ENCODE data around the gene TMEM106C.

The TMEM106C gene

DNA sequence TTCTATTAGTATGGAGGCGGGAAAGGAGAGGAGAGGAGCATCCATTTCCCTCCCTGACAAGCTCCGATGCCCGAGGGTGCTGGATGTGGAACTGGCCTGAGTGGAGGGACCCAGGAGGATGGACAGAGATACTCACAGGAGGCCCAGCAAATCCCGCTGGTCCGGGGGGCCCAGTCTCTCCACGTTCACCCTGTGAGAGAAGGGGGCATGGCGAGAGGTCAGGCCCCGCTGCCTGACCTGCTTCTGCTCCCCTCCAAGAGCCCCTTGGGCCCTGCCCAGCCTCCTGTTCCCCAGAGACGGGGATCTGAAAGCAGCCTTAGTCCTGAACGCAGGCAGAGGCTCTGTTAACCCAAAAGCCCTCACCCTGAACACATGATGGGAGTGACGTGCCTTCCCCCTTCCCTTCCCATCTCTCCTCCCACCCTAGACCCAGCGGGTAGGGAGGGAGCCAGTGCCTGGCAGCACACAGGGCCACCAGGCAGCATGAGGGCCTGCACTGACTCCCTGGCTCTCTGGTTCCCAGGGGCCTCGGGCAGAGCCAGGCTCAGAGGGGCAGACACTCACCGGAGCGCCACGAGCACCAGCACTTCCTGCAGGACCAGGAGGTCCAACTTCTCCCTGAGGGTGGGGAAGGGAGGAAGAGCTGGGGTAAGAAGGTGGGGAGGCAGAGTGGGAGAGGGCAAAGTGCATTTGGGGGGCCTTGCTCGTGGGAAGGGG lies 17.5 kb downstream of the TMEM106C start:
- DNase-seq: no peak

DNA sequence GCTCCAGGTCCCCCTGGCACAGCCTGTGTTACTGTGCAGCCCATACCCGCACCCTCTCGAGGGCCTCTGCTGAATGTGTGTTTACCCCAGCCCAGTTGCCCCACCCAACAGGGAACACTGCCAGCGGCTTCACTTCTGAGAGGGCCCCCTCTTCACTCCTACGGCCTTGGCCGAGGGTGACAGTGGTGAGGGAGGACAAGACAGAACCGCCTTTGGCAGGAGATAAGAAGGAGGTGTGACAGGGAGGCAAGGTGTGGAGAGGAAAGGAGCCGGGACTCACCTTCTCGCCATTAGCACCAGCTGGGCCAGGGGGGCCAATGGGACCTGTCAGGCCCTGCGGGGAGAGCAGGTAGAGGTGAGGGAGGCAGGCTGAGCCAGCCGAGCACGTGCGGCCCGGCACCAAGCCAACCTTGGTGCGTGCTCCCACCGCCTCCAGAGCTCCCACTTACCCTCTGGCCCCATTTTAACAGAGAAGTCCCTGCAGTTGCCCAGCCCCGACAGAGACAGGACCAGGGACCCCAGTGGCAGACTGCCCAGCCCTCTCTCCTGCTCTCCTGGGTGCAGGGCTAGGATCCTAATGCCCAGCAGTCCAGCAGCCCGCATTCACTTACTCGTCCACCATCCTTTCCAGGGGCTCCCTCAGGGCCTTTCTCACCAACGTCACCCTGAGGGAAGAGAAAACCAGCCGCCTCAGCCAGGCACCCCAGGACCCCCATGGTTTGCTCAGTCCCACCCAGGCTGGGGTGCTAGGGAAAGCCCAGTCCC lies 18.3 kb downstream of the TMEM106C start:
- DNase-seq: no peak

DNA sequence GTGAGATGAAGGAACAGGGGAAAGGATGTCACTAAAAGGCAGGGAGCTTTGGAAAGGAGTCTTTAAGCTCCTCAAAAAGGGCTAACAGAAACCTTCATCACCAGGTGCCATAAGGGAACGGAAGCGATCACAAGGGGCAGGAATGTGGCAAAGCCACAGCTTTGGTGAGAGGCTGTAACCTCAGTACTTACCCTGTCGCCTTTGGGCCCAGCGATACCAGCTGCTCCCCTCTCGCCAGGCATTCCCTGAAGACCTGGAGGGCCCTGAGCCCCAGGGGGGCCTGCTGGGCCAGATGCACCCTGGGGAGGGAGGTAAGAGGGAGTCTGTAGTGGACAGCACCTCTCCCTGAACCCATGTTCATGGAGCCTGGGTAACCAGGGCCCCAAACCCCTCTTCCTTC lies 18.9 kb downstream of the TMEM106C start:
- no peak for DNase-seq

DNA sequence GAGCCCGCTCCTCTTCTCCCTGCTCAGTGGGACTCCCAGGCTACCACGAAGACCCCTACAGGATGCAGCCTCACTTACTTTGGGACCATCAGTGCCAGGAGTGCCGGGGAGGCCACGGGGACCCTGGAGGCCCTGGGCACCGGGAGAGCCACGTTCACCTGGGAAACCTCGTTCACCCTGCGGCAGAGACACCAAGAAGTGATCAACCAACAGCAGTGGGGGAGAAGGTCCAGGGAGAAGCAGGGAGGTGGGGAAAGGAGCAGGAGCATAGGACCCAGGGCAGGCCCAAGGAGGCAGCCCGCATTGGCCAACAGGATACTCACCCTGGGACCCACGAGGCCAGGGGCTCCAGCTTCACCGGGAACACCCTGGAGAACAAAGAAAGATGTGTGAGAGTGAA lies 19.4 kb downstream of the TMEM106C start:
- no peak for DNase-seq

DNA sequence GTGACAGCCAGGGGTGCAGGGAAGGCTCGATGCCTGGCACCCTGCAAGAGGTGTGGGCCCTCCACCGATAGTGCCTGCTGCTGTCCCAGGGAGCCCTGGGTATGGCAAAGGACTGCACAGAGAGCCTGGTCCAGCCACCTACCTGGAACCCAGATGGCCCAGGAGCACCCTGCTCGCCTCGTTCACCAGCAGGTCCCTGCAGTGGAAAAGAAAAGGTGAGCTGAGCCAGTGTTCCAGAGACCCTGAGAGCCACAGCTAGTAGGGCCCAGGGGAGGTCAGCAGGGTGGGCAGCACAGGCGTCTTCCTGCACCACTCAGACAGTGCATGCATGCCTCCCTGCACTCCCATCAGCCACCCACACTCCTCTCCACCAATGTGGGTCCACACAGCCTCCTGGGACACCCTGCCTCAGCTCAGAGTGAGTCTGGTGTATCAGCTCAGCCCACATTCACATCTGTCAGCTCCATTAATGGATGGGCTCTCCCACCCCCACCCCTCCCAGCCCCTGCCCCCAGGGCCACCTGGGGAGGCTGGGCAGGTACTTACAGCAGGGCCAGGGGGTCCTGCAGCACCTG lies 20.2 kb downstream of the TMEM106C start:
- DNase-seq: no peak

DNA sequence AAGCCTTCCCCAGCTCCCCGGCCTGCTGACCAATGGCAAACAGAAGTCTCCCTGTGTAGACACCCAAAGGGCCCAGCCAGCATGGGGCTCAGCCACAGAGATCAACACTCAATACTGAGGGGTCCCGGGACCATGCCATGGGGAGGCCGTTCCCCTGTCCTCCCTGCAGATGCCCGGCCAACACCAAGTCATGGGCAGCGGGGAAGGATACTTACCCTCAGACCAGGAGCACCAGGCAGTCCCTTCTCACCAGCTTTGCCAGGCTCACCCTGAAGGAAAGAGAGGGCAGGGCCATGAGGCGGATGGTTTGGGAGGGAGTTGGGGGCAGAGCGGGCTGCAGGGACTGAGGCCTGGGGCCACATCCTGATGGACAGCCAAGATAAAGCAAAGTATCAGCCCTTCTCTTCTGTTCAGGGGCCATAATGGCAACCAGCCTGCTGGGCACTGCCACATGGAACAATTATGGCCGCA lies 21.0 kb downstream of the TMEM106C start:
- DNase-seq: no peak

DNA sequence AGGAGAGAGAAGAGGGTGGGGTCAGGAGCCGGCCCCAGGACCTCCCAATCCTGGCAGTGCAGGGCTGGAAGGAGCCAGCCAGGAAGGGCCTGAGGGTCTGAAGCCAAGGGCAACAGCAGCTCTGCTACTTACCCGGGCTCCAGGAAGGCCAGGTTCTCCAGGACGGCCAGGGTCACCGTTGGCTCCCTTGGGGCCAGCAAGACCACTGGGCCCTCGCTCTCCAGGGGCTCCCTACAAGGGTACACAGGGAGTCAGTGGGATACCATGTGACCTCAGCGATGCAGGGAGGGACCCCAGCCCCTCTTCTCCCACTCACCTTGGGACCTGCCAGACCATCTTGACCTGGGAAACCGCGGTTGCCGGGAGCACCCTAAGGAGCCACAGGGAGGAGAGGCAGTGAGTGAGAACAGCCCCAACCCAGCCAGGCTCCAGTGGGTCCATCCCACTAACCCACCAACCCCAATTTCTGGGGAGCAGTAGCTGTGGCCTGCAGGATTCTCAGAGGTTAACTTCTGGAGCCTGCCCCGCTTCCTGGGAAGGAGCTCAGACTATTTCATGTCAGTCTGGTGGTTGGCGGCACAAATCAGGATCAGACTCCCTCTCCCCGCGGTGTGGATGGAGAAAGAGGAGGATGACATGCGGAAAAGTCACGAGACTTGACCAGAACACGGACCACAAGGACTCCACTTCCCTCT lies 22.3 kb downstream of the TMEM106C start:
- no peak for DNase-seq

DNA sequence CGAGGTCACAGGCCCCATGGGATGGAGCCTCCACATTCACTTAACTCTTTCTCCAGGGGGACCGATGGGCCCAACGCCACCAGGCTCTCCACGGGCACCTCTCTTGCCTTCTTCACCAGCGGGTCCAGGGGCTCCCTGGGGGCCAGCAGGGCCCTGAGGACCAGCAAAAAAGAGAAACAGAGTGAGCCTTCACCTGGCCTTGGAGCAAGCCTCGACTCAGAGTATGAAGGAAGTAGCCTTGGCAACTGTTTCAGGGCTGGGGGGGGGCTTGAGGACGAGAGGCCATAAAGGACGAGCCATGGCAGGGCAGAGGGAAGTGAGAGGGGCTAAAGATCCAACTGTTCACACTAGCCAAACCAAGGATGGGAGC lies 22.9 kb downstream of the TMEM106C start:
- no peak for DNase-seq

DNA sequence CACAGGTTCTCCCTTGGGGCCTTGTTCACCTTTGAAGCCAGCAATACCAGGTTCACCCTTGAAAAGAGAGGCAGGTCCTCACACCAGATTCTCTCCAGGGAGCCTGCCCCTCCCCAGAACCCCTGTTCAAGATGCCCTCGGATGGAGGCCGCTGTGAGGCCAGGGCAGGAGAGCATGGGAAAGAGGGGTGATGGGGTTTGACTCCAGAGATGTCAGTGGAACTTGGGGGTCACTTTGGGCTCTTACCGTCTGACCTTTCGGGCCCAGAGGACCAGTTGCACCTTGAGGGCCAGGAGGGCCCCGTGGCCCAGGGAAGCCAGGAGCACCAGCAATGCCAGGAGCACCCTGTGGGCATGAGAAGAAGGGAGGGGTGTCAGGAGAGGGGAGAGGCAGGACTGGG lies 23.4 kb downstream of the TMEM106C start:
- no peak for DNase-seq

DNA sequence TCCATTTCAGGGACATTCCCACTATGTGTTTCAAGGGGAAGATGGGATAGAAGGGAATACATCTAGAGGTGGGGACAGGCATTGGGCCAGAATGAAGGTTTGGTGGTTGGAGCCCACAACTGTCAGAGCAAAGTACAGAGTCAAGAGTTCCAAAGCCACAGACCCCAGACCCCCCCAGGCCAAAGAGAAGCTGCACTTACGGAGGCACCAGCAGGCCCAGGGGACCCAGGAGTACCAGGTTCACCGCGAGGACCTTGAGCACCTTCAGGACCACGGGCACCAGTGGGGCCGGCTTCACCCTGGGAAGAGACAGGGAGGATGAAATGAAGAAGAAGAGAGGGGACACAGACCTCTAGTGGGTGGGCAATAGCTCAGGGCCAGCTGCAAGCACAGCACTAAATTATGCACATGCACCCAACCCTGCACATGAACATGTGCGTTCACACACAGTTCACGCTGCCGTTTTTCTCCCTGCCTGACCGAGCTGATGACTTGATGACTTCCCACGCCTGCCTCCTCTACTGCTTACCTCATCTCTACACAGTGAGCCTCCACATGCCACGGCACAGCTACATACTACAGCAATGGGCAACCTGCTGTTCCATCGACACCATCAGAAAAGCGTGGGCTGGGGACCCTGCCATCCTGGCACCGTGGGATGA lies 24.1 kb downstream of the TMEM106C start:
- DNase-seq: no peak

DNA sequence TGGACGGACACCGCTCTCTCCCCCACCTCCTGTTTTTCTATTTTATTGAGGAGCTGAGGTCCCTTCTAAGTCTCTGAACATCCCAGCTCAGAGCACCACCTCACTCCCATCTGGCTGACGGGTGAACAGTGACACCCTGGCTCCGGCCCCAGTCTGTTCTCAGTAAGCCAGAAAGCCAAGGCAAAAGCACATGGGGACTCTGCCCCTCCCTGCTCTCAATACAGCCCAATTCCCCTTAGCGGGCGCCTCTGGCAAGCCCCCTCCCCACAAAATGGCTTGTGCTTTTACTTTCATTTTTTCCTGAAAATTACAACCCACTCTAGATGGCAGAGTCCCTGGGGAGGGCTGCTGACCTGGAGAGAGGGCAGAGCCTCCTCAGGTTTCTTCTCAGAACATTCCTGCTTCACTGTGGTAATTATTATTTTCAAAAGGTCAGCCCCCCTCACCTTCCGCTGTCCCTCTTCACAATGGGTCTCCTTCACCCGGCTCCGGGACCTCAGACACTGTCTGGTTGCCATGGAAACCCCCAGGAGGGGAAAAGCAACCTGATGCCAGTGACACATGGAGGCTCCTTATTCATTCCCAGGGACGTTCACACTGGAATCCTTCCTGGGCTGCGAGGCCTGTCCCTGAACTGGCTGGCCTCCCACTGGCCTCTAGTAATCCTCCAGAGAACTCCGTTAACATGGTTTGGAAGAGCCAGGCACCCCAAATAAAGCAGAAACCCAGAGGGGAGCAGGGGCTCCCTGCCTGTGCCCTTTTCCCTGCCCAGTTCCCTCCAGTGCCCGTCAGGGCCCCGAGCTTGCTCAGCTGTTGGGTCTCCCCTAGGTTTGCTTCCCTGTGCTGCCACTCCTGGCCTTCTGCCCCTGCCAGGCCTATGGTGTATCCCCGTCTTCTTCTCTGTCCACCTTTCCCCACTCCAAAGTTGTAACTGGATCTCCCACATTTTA lies 25.0 kb downstream of the TMEM106C start:
- no peak for DNase-seq

DNA sequence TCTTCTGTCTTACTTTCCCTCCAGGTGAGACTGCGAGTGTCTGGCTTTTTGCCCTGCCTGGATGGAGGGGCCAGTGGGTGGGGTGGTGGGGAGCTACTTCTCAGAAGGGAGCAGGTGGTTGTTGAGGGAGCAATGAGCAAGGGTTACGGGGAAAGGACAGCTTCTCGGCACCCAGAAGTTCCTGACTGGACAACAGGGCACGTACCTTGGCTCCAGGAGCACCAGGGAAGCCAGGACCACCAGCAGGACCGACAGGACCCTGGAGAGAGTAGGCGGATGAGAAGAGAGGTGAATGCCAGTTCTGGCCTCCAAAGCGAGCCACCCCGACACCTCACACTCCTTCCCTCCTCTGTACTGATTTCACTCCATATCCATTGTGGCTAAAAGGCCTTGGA lies 25.6 kb downstream of the TMEM106C start:
- DNase-seq: no peak

DNA sequence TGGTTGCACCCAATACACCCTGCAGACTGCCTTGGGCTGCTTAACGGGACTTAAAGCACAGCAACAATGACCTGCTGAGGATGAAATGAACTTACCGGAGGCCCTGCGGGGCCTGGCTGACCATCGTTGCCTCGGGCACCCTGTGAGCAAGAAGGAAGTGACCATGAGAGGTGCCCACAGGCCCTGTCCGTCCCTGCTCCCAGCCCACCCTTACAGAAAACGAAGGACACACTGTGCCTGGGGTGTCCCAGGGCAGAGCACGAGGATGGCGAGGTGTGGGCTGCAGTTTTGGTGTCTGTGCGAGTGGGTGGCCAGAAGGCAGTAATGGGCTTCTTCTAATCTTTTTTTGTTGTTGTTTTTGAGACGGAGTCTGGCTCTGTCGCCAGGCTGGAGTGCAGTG lies 26.3 kb downstream of the TMEM106C start:
- no peak for DNase-seq

DNA sequence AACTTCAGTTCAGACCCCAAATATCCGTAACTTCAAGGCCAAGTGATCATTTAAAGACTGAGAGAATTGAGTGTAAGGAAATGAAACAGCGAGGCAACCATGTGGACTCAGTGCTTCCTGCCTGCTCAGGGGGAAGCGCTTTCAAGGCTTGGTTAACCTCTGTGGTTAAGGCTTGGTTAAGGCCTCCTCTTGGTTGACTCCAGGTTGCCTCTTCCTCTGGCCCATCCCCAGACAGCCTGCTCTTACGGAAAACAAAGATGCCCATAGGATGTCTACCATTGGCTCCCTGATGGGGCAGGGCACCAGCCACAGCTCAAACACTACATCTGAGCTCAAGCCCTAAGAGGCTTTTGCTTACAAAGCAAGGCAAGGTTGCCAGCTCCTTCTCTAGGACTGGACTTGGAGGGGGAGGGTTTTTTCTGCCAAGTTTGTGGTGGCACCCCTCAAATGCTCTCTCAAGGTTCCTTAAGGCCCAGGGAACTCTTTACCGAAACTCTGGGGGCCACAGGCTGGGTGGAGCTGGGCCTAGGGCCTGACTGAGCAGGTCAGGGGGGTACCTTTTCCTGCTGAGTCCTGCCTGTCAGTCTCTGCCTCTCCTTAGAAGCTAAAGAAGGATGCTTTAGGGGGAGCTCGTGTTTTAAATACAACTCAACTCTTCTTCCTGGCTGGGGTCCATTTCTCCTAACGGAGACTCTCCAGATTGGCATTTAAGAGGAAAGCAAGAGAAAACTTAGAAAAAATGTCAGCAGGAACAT lies 27.1 kb downstream of the TMEM106C start:
- peak; percentile 54 for DNase-seq

DNA sequence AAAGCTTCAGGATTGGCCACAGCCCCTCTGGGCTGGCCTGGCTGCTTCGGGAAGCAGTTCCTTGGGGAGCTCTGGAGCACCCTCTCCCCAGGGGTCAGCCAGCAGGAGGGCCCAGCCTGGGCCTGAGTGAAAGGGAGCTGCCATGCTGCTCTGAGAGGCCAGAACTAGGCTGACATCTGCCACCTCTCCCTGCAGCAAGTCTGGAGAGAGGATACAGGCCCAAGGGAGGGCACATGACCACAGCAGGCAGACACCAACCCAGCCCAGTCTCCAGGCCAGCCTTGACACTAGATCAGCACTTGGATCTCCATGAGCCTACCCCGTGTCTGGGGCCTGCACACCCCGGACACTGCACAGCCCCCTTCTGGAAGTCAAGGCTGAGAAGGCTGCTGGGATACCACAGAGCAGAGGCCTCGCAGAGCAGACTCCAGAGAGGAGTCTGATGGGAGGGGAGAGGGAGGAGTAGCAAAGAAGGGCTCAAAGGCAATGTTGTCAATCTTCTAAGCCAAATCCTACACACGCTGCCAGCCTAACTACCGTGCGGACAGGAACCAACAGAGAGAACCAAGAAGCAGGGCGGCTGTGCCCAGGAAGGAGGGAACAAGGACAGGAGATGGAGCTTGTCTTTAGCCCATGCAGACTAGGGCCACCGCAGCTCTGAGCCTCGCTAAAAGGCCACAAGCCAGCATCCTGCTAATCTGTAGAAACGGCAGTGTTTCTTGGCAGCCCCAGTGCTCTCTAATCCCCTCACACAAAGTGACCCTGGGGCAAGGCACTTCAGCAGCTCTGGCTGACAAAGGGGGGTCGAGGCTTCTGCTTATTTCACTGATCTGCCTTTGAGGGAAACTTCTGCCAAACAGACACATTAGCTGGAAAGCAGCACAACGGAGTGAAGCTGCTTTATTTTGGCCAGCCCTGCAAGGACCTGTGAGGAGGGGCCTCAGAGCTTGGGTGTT lies 28.0 kb downstream of the TMEM106C start:
- DNase-seq: no peak

DNA sequence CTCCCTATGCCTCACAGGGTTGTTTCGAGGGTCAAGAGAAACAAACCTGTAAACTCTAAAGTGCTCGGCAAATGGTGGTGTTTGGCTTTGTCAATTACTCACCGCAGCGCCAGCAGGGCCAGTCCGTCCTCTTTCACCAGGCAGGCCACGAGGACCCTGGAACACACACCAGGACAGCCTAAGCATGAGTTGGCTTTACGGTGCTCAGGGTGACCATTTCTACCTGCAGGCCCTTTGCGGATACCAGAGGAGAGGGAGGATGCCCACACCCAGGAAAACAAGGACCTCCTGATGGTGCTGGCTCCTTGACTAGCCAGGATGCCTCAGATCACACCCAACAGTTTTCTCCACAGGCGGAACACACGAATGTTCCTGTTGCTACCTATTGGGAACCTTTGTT lies 29.4 kb downstream of the TMEM106C start:
- DNase-seq: no peak

DNA sequence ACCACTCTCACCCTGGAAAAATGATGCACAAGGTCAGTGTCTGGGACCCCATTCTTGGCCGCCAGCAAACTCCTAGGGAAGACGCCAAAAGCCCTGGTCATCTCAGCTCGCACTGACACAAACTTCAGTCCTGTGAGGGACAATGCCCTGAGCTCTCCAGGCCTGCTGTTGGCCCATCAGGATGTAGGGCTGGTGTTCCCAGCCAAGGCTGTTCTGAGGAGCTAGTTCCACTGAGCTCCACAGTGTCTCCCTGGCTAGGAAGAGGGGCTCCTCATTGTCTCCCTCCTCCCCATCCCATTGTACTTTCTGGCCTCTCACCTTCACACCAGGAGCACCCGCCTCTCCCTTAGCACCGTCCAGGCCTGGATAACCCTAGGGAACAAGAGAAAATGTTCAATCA lies 30.1 kb downstream of the TMEM106C start:
- DNase-seq: no peak

DNA sequence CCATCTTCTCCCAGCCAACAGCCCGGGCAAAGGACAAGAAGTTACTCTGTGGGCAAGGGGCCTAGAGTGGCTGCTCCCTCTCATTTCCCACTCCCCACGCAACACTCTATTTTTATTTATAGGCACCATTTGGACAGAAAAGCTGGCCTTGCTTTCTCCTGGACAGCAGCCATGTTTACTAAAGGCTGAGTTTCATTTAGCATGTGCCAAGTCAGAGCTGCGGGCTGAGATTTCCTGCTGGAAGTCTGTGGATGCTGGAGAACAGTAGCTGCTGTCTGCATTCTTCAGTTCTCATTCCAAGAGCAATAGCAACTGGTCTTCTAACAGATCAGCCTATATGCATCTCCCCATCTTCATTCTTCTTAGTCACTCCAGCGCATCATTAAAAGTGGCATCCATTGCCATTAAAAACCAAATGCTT lies 32.6 kb downstream of the TMEM106C start:
- no peak for DNase-seq

DNA sequence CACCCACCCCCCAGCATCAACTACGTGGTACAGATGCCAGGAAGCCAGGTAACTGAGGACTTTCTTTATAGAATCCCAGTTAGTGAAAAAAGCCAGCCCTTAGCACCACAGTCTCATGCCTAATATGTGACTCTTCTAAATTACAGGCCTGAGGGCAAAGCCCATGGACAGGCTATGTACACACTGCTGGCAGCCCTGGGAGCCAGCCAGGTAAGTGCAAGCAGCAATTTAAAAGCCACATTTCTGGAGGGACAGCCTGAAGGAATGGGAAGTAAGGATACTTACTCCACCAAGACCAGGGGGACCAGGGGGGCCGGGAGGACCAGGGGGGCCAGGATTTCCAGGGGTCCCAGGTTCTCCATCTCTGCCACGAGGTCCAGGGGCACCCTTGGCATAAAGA lies 33.9 kb downstream of the TMEM106C start:
- no peak for DNase-seq

DNA sequence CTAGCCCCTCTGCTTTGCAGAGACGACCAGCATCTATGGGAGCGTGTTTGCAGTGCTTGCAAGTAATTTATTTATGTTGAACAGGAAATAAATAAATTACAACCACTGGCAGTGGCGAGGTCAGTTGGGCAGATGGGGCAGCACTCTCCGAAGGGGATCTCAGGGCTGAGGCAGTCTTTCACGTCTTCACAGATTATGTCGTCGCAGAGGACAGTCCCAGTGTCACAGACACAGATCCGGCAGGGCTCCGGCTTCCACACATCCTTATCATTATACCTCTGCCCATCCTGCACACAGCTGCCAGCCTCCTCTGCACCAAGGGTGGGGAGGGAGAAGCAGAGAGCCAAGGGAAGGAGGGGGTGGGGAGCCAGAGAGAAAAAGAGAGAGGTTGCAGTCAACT lies 36.4 kb downstream of the TMEM106C start:
- no peak for DNase-seq
